ENCODE data around the gene ABHD1. TPM values are rescaled to one million over a fixed set of nuclear protein-coding genes. Genes with fewer than 3 reads are reported as not detected.

The ABHD1 gene
- total RNA-seq, 1 donor from 2014 or later, result 0.51 TPM

DNA sequence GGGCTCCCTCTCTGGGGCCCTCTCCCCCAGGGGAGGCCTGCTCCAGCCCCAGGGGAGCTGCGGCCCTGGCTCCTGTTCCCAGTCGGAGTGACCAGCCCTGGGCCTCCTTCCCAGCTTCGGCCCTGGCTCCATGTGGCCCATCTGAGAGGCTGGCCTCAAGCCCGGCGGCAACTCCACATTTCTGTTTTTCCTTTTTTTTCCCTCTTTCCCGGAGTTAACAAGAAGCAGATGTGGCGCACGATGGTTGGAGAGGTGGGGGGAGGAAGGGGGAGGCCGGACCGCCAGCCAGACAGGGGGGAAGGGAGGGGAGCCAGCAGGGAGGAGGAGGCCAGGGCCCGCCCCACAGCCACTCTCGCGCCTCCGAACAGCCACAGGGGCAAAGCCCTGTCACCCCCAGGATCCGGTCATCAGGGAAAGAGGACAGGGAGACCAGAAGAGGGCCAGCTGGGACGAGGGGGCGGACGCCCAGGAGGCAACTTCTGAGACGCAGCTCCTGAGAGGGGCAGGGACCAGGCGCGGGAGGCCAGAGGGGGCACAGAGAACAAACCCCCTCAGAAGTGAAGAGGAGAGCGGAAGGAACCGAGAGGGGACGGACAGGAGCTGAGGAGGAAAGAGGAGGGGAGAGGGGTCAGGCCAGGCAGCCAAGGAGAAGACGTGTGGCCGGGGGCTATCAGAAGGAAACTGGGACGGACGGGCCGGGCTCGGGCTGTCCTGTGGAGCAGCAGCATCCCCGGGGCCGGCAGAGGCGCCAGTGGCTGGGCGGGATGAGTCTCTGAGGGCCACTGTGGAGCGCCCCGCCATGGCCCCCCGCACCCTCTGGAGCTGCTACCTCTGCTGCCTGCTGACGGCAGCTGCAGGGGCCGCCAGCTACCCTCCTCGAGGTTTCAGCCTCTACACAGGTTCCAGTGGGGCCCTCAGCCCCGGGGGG lies 45.1 kb upstream of the ABHD1 start, which contains the start of gene EMILIN1:
EMILIN1 (plus strand) TSS at position 349 of the 928 bp plus-strand sequence; CDS start at position 800, 451 bp downstream.
- Mint-ChIP-seq H3K4me1 (ENCODE audit: unreplicated experiment) (peaks cover 56% of the 10 kb centered on the region), H3K4me3 (peak within 1 kb of the TSS; percentile 86)

DNA sequence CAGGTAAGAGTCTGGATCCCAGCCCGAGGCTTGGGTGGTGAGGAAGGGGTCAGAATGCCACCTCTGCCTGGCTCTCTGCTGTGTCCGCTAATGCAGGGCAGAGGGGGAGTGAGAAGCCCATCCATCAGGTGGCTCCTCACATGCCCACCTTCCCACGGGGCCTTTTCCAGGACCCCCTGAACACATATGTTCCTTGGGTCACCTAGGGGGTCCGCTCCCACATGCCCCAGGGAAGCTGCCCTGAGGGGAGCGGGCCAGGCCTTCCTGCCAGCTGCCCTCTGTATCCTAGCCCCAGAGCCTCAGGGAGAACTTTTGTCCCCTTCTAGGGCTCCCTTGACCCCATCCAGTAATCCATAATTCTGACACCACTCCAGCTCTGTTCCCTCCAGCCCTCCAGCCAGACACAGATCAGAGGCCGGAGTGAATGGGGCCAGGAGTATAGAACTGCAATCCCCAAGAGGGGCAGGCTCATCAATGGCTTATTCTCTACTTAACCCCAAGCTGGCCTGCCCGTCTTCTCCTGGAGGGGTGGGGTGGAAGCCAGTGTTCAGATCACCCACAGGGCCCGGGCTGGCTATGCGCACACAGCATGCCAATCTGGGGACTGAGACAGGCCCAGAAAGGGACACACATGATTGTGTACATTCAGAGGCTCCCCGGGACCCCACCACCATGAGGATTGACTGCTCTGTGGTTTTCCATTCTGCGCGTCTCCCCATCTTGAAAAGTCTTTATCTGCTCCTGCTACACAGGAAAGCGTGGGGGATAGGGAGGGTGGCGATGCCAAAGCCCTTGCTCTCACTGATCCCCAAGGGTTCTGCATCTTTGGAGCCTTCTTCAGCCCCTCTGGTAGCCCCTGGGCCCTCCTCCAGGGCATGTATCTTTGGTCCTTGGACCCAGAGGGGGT lies 44.1 kb upstream of the ABHD1 start:
- no peaks in the 10 kb centered on the region for H3K9me3 Mint-ChIP-seq
- H3K4me3 Mint-ChIP-seq, result peak overlapping the region; percentile 81
- TF ChIP-seq, protein P1, sequence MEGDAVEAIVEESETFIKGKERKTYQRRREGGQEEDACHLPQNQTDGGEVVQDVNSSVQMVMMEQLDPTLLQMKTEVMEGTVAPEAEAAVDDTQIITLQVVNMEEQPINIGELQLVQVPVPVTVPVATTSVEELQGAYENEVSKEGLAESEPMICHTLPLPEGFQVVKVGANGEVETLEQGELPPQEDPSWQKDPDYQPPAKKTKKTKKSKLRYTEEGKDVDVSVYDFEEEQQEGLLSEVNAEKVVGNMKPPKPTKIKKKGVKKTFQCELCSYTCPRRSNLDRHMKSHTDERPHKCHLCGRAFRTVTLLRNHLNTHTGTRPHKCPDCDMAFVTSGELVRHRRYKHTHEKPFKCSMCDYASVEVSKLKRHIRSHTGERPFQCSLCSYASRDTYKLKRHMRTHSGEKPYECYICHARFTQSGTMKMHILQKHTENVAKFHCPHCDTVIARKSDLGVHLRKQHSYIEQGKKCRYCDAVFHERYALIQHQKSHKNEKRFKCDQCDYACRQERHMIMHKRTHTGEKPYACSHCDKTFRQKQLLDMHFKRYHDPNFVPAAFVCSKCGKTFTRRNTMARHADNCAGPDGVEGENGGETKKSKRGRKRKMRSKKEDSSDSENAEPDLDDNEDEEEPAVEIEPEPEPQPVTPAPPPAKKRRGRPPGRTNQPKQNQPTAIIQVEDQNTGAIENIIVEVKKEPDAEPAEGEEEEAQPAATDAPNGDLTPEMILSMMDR (conservative IDR thresholded peaks at IDR 0.05), result no peak
- no peak for DNase-seq (ENCODE audit: extremely low spot score, unreplicated experiment)
- H3K27me3 Mint-ChIP-seq, result peaks cover 21% of the 10 kb centered on the region
- peaks cover 5% of the 10 kb centered on the region for H3K36me3 Mint-ChIP-seq
- H3K4me1 Mint-ChIP-seq (ENCODE audit: unreplicated experiment), result peaks cover 50% of the 10 kb centered on the region
- H3K27ac Mint-ChIP-seq, result no peak overlapping the region

More for the DNA sequence above, 45.1 kb upstream of the ABHD1 start, which contains the start of gene EMILIN1:
- H3K27me3 Mint-ChIP-seq, result peaks cover 21% of the 10 kb centered on the region
- TF ChIP-seq, protein P1 (conservative IDR thresholded peaks at IDR 0.05), result no peak
- no peaks in the 10 kb centered on the region for H3K9me3 Mint-ChIP-seq
- DNase-seq (ENCODE audit: extremely low spot score, unreplicated experiment), result no peak
- peaks cover 5% of the 10 kb centered on the region for H3K36me3 Mint-ChIP-seq
- peak within 1 kb of the TSS; percentile 63 for H3K27ac Mint-ChIP-seq

DNA sequence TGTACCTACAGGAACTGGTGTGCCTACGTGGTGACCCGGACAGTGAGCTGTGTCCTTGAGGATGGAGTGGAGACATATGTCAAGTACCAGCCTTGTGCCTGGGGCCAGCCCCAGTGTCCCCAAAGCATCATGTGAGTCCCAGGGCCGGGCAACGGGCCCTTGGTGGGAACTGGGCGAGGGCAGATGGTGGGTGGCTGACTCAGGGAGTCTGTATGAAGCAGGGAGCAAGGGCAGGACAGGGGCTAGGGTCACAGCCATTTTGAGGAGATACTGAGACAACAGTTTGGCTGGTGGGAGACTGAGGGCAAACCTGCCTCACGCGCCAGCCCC lies 43.5 kb upstream of the ABHD1 start:
- peaks cover 17% of the 10 kb centered on the region for H3K27me3 Mint-ChIP-seq
- peaks cover 44% of the 10 kb centered on the region for H3K4me1 Mint-ChIP-seq (ENCODE audit: unreplicated experiment)
- TF ChIP-seq, protein P1 (conservative IDR thresholded peaks at IDR 0.05), result no peak
- no peaks in the 10 kb centered on the region for H3K9me3 Mint-ChIP-seq
- no peak overlapping the region for H3K27ac Mint-ChIP-seq
- DNase-seq (ENCODE audit: extremely low spot score, unreplicated experiment), result no peak
- peaks cover 5% of the 10 kb centered on the region for H3K36me3 Mint-ChIP-seq
- H3K4me3 Mint-ChIP-seq, result peak overlapping the region; percentile 81

DNA sequence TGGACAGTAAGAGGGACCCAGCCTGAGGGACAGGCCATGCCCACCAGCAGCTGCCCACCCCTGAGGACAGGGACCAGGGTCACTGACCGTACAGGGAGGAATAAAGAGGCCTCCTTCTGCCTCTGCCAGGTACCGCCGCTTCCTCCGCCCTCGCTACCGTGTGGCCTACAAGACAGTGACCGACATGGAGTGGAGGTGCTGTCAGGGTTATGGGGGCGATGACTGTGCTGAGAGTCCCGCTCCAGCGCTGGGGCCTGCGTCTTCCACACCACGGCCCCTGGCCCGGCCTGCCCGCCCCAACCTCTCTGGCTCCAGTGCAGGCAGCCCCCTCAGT lies 43.0 kb upstream of the ABHD1 start:
- Mint-ChIP-seq H3K36me3 (peaks cover 5% of the 10 kb centered on the region), H3K27ac (peak overlapping the region; percentile 93), H3K4me3 (peak overlapping the region; percentile 85), H3K4me1 (ENCODE audit: unreplicated experiment) (peaks cover 40% of the 10 kb centered on the region), H3K27me3 (peaks cover 17% of the 10 kb centered on the region), H3K9me3 (no peaks in the 10 kb centered on the region)
- no peak for DNase-seq (ENCODE audit: extremely low spot score, unreplicated experiment)
- TF ChIP-seq, protein P1 (conservative IDR thresholded peaks at IDR 0.05), result no peak

DNA sequence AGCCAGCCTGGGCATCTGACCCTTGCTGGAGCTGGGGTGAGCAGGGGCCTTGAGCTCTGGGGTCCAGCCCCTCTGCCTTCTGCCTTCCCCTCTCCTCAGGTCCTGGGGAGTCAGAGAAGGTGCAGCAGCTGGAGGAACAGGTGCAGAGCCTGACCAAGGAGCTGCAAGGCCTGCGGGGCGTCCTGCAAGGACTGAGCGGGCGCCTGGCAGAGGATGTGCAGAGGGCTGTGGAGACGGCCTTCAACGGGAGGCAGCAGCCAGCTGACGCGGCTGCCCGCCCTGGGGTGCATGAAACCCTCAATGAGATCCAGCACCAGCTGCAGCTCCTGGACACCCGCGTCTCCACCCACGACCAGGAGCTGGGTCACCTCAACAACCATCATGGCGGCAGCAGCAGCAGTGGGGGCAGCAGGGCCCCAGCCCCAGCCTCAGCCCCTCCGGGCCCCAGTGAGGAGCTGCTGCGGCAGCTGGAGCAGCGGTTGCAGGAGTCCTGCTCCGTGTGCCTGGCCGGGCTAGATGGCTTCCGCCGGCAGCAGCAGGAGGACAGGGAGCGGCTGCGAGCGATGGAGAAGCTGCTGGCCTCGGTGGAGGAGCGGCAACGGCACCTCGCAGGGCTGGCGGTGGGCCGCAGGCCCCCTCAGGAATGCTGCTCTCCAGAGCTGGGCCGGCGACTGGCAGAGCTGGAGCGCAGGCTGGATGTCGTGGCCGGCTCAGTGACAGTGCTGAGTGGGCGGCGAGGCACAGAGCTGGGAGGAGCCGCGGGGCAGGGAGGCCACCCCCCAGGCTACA lies 41.4 kb upstream of the ABHD1 start:
- Mint-ChIP-seq H3K27me3 (peaks cover 6% of the 10 kb centered on the region), H3K27ac (no peak overlapping the region), H3K4me1 (ENCODE audit: unreplicated experiment) (peaks cover 30% of the 10 kb centered on the region), H3K4me3 (no peak overlapping the region), H3K36me3 (peaks cover 5% of the 10 kb centered on the region), H3K9me3 (no peaks in the 10 kb centered on the region)
- TF ChIP-seq, protein P1 (conservative IDR thresholded peaks at IDR 0.05), result no peak
- no peak for DNase-seq (ENCODE audit: extremely low spot score, unreplicated experiment)

All from type B pancreatic cell (in vitro differentiated cells).